Neural progenitor cell (in vitro differentiated cells): ENCODE data around the gene PLPP6.

ENCODE experiments used
- EZH2 ChIP-seq: fragments of 200-600 bp; sonication (generic); IDR thresholded peaks from 2 replicates; pipeline ENCODE4 v1.6.1; 2017; ENCODE audit warnings: antibody characterized with exemption, mild to moderate bottlenecking, moderate library complexity
- TF ChIP-seq, protein P1 (sequence below): fragments of 200-600 bp; sonication (generic); IDR thresholded peaks from 2 replicates; pipeline ENCODE4 v1.5.1; 2017; ENCODE audit warnings: antibody characterized with exemption, mild to moderate bottlenecking

- TF ChIP-seq, protein P1, sequence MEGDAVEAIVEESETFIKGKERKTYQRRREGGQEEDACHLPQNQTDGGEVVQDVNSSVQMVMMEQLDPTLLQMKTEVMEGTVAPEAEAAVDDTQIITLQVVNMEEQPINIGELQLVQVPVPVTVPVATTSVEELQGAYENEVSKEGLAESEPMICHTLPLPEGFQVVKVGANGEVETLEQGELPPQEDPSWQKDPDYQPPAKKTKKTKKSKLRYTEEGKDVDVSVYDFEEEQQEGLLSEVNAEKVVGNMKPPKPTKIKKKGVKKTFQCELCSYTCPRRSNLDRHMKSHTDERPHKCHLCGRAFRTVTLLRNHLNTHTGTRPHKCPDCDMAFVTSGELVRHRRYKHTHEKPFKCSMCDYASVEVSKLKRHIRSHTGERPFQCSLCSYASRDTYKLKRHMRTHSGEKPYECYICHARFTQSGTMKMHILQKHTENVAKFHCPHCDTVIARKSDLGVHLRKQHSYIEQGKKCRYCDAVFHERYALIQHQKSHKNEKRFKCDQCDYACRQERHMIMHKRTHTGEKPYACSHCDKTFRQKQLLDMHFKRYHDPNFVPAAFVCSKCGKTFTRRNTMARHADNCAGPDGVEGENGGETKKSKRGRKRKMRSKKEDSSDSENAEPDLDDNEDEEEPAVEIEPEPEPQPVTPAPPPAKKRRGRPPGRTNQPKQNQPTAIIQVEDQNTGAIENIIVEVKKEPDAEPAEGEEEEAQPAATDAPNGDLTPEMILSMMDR, result no peak
- TF ChIP-seq EZH2, result no peak
Observed at GRCh38 chr9:4654084-4654483, 8.0 kb upstream of the PLPP6 start.
